ENCODE measurements around the gene WDFY2. TPM values are rescaled to one million over a fixed set of nuclear protein-coding genes. Genes with fewer than 3 reads are reported as not detected.

The WDFY2 gene
- total RNA-seq, 1 donor from 2014 or later = 16.2 TPM

DNA sequence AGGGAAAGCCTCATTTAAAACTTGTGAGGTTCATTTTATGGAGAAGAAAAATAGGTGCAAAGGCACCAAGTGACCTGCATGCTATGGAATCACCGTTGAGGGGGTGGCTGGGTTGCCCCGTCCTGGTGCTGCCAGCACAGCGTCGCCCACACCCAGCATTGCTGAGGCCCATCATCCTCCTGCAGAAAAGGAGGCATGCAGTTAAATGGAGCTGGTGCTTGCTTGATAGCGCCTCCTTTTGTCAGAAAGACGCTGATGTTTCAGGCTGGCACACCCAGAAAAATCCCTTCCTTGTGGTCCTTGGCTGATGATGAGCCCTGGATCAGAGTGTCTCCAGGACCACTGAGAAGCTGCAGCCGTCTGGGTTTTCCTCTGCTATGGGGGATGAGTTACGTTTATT is 182.8 kb downstream of the WDFY2 start:
- Histone ChIP-seq H2AFZ (ENCODE audit: low read depth, low read length) (no peak overlapping the region), H3K9me3 (ENCODE audit: insufficient read depth, low read depth, low read length) (no peaks in the 10 kb centered on the region), H3K79me2 (ENCODE audit: insufficient read depth, low read length) (no peaks in the 10 kb centered on the region), H3K4me1 (ENCODE audit: insufficient read depth, low read length) (peaks cover 12% of the 10 kb centered on the region), H3K9ac (ENCODE audit: low read length) (no peak overlapping the region), H3K4me2 (ENCODE audit: low read length) (no peak overlapping the region), H3K36me3 (ENCODE audit: insufficient read depth, low read length) (peaks cover 5% of the 10 kb centered on the region), H3K27ac (ENCODE audit: low read depth, low read length) (no peak overlapping the region), H3K27me3 (ENCODE audit: insufficient read depth, low read length) (no peaks in the 10 kb centered on the region), H3K4me3 (ENCODE audit: insufficient read depth, low read depth, low read length) (no peak overlapping the region), H4K20me1 (ENCODE audit: insufficient read depth, low read length) (no peaks in the 10 kb centered on the region)
- no peak for FAIRE-seq
- Mint-ChIP-seq H3K27ac (ENCODE audit: unreplicated experiment) (no peak overlapping the region), H3K36me3 (ENCODE audit: low read depth, unreplicated experiment) (peaks cover 20% of the 10 kb centered on the region), H3K4me3 (ENCODE audit: unreplicated experiment) (no peak overlapping the region), H3K9me3 (ENCODE audit: unreplicated experiment) (no peaks in the 10 kb centered on the region), H3K4me1 (ENCODE audit: low read depth, unreplicated experiment) (peaks cover 19% of the 10 kb centered on the region), H3K27me3 (ENCODE audit: low read depth, unreplicated experiment) (no peaks in the 10 kb centered on the region)
- TF ChIP-seq, protein P1, sequence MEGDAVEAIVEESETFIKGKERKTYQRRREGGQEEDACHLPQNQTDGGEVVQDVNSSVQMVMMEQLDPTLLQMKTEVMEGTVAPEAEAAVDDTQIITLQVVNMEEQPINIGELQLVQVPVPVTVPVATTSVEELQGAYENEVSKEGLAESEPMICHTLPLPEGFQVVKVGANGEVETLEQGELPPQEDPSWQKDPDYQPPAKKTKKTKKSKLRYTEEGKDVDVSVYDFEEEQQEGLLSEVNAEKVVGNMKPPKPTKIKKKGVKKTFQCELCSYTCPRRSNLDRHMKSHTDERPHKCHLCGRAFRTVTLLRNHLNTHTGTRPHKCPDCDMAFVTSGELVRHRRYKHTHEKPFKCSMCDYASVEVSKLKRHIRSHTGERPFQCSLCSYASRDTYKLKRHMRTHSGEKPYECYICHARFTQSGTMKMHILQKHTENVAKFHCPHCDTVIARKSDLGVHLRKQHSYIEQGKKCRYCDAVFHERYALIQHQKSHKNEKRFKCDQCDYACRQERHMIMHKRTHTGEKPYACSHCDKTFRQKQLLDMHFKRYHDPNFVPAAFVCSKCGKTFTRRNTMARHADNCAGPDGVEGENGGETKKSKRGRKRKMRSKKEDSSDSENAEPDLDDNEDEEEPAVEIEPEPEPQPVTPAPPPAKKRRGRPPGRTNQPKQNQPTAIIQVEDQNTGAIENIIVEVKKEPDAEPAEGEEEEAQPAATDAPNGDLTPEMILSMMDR (IDR thresholded peaks at IDR 0.05; ENCODE audit: insufficient read depth, low read depth, low read length) = no peak
- TF ChIP-seq EZH2 (IDR thresholded peaks at IDR 0.05; ENCODE audit: insufficient read depth, low read length) = no peak
- DNase-seq (ENCODE audit: low read depth) = no peak

DNA sequence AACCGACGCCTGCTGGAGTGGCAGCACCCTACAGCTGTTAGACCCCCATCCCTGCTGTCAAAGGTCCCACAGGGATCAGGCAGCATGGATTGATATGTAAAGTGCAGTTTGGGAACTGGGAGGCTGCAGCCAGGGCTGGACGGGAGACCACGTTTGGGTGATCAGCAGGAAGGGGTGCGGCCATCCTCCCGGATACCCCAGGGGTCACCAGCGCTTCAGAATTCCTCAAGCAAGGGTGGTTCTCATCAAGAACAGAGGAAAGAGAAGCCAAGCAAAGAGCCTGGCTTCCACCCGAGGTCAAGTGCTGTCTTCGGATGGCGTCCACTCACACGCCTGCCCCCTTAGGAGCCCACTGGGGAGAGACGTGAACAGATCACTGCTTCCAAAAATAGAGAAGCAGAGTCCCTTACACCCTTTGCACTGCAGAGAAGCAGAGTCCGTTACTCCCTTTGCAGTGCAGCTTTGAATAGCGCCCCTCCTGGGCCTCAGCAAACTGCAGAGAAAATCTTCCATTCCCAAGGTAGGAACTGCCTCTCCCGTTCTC is 184.2 kb downstream of the WDFY2 start:
- TF ChIP-seq EZH2 (IDR thresholded peaks at IDR 0.05; ENCODE audit: insufficient read depth, low read length) = no peak
- TF ChIP-seq, protein P1 (IDR thresholded peaks at IDR 0.05; ENCODE audit: insufficient read depth, low read depth, low read length) = peak; percentile 8
- Mint-ChIP-seq H3K9me3 (ENCODE audit: unreplicated experiment) (no peaks in the 10 kb centered on the region), H3K36me3 (ENCODE audit: low read depth, unreplicated experiment) (peaks cover 21% of the 10 kb centered on the region), H3K4me1 (ENCODE audit: low read depth, unreplicated experiment) (peaks cover 19% of the 10 kb centered on the region), H3K27ac (ENCODE audit: unreplicated experiment) (no peak overlapping the region), H3K4me3 (ENCODE audit: unreplicated experiment) (no peak overlapping the region), H3K27me3 (ENCODE audit: low read depth, unreplicated experiment) (peaks cover 2% of the 10 kb centered on the region)
- Histone ChIP-seq H3K27me3 (ENCODE audit: insufficient read depth, low read length) (no peaks in the 10 kb centered on the region), H3K4me2 (ENCODE audit: low read length) (no peak overlapping the region), H3K4me1 (ENCODE audit: insufficient read depth, low read length) (peaks cover 12% of the 10 kb centered on the region), H3K4me3 (ENCODE audit: insufficient read depth, low read depth, low read length) (no peak overlapping the region), H2AFZ (ENCODE audit: low read depth, low read length) (no peak overlapping the region), H3K9me3 (ENCODE audit: insufficient read depth, low read depth, low read length) (no peaks in the 10 kb centered on the region), H3K36me3 (ENCODE audit: insufficient read depth, low read length) (no peaks in the 10 kb centered on the region), H3K79me2 (ENCODE audit: insufficient read depth, low read length) (no peaks in the 10 kb centered on the region), H3K27ac (ENCODE audit: low read depth, low read length) (no peak overlapping the region), H3K9ac (ENCODE audit: low read length) (no peak overlapping the region), H4K20me1 (ENCODE audit: insufficient read depth, low read length) (no peaks in the 10 kb centered on the region)
- no peak for FAIRE-seq
- DNase-seq (ENCODE audit: low read depth) = no peak

DNA sequence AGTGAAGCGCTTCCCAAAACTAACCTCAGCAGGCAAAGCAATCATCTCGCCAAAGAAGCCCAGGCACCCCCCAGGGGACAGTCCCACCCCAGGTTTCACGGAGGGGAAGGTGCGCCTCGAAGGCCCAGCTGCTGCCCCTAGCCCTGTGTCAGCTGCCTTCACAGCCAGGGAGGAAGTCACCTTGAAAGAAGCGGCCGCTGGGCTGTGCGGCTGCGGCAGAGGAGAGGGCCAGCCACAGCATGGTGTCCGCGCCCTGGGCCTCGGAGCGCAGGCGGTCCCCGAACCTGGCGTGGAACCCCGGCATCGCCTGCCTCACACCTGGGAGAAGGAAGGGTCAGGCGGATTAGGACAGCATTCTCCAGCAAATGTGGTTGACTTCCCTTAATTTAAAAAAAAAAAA is 184.7 kb downstream of the WDFY2 start:
- no peak for TF ChIP-seq EZH2 (IDR thresholded peaks at IDR 0.05; ENCODE audit: insufficient read depth, low read length)
- TF ChIP-seq, protein P1 (IDR thresholded peaks at IDR 0.05; ENCODE audit: insufficient read depth, low read depth, low read length) = no peak
- H3K4me2 ChIP-seq (ENCODE audit: low read length) = no peak overlapping the region

More for the DNA sequence above, 184.7 kb downstream of the WDFY2 start:
- Histone ChIP-seq H2AFZ (ENCODE audit: low read depth, low read length) (no peak overlapping the region), H3K9ac (ENCODE audit: low read length) (no peak overlapping the region), H3K4me3 (ENCODE audit: insufficient read depth, low read depth, low read length) (no peak overlapping the region), H3K79me2 (ENCODE audit: insufficient read depth, low read length) (no peaks in the 10 kb centered on the region), H3K27ac (ENCODE audit: low read depth, low read length) (no peak overlapping the region), H4K20me1 (ENCODE audit: insufficient read depth, low read length) (no peaks in the 10 kb centered on the region), H3K27me3 (ENCODE audit: insufficient read depth, low read length) (no peaks in the 10 kb centered on the region), H3K9me3 (ENCODE audit: insufficient read depth, low read depth, low read length) (no peaks in the 10 kb centered on the region), H3K4me1 (ENCODE audit: insufficient read depth, low read length) (peaks cover 12% of the 10 kb centered on the region), H3K36me3 (ENCODE audit: insufficient read depth, low read length) (no peaks in the 10 kb centered on the region)
- H3K4me1 Mint-ChIP-seq (ENCODE audit: low read depth, unreplicated experiment) = peaks cover 18% of the 10 kb centered on the region
- peaks cover 21% of the 10 kb centered on the region for H3K36me3 Mint-ChIP-seq (ENCODE audit: low read depth, unreplicated experiment)
- no peak overlapping the region for H3K4me3 Mint-ChIP-seq (ENCODE audit: unreplicated experiment)
- H3K9me3 Mint-ChIP-seq (ENCODE audit: unreplicated experiment) = no peaks in the 10 kb centered on the region
- no peak for DNase-seq (ENCODE audit: low read depth)
- peaks cover 2% of the 10 kb centered on the region for H3K27me3 Mint-ChIP-seq (ENCODE audit: low read depth, unreplicated experiment)
- H3K27ac Mint-ChIP-seq (ENCODE audit: unreplicated experiment) = no peak overlapping the region
- no peak for FAIRE-seq
